ENCODE results near the gene MAML1.
A peak's percentile ranks its signal among the peaks of the same experiment; 100 is the strongest.
"Not testable (repeated sequence)": the region's sequence is repeated elsewhere in the genome, so short reads cannot be mapped to it uniquely, and the experiment has no call there.

The MAML1 gene

GRCh38 chr5:179734536-179735164, 2.0 kb downstream of the MAML1 start:
- no peak for DNase-seq

DNA sequence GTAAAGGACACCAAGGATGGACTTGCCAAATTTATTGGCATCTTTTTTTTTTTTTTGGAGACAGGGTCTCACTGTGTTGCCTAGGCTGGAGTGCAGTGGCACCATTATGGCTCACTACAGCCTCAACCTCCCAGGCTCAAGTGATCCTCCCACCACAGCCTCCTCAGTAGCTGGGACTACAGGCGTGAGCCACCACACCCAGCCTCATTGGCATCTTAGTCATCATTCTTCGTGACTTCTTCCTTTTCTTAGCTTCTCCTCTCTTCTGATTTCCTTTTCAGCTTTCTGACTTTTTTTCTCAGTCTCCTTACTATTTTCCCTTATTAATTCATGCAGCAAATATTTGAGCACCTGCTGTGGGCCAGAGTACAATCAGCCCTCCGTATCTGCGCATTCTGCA, 6.1 kb downstream of the MAML1 start:
- DNase-seq = peak; percentile 6

DNA sequence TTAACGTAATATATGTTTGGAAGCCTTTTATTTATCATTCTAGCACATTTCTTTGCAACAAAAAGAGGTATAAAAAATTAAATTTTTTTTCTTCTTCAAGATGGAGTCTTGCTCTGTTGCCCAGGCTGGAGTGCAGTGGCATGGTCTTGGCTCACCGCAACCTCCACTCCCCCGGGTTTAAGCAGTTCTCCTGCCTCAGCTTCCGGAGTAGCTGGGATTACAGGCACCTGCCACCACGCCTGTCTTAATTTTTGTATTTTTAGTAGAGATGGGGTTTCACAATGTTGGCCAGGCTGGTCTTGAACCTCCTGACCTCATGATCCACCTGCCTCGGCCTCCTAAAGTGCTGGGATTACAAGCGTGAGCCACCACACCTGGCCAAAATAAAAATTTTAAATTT, 11.5 kb downstream of the MAML1 start:
- not testable (repeated sequence) for DNase-seq

DNA sequence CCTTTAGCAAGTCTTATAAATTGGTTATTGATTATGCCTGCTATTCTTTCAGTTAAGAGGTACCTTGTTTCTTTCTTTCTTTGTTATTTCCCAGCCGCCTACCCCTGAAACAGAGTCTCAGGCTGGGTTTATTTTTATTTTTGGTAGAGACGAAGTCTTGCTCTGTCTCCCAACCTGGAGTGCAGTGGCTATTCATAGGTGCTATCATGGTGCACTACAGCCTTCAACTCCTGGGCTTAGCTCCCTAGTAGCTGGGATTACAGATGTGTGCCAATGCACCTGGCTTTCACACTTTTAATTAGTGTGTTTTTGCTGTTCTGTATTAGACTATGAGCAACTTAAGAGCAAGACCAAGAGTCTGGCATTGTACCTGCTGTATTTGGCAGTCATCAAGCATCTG, 14.2 kb downstream of the MAML1 start:
- no peak for DNase-seq

- DNase-seq = no peak
Measured at GRCh38 chr5:179747811-179748210, 15.2 kb downstream of the MAML1 start.

DNA sequence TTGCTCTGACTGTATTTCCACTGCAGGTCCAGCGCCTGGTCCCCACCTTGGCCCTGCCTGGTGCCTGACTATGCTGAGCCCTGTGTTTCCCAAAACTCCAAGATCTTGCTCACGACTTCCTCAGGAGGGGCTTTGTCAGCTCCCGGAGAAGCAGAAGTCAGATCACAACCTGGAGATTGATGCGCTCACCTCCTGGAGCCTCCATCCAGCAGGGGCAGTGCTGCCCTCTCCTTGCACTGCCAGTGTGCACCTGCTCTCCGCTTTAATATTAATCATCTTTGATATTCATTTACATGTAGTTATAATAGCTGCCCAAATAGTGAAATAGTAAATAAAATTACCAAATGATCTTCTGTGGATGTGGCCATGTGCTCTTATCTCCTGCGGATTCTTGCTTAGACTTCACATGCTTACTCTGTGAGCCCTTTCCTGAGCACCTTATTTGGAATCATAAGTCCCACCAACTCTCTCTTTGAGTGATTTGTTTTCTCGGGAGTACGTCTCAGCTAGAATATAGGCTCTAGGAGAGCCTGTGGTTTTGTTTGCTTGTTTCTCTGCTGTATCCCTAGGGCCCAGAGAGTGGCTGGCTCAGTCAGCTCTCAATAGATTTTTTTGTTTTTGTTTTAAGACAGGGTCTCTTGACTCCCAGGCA, 17.4 kb downstream of the MAML1 start:
- DNase-seq = no peak

- no peak for DNase-seq
Measured at GRCh38 chr5:179753971-179754370, 21.3 kb downstream of the MAML1 start.

DNA sequence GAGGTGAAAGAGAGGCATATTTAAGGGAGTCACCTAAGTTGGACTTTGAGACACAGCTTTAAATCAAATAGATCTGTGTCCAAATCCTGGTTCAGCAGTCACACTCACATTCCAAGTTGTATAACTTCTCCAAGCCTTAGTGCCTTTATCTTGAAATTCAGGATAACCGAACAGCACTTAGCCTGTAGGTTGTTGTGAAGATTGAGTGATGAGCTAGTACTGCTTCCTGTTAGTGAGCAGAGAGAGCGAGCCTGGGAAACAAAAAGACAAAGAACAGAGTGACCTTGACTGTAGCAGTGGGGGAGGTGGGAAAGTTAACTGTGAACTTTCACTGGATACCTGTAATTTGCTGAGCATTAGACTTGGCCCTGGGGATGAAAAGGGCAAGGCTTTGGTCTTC, 22.4 kb downstream of the MAML1 start:
- DNase-seq = no peak

GRCh38 chr5:179758955-179759354, 26.3 kb downstream of the MAML1 start:
- no peak for DNase-seq

- DNase-seq = no peak
Measured at GRCh38 chr5:179759581-179760551, 27.2 kb downstream of the MAML1 start.

DNA sequence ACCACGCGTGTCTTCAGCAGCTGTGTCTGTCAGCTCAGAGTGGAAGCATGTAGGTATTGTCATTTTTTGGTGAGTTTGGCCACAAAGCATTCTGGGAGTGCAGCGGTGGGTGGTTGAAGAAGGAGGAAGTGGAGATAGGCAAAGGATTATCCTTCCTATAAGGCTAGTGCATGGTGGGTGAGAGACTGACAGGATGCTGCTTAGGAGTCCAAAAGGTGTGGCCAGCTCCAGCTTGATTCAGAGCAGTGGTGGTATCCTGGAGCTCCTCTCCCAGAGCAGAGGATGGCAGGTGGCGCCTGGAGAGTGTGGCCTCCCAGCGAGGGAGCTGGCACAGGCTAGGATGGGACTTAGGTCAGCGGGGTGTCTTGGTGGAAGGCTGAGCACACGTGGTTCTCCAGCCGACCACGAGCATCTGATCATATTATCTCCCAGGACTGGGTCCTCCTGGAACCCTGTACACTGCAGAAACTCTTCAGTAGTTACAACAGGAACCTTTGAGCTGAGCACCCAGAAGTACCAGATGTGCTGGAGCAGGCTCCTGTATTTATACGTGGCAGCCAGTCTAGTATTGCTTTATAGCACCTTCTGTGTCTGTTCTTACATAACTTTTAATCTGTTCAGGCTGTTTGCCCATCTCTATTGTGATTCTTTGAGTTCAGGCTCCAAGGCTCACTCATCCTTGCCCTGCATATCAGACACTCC, 29.6 kb downstream of the MAML1 start:
- no peak for DNase-seq

DNA sequence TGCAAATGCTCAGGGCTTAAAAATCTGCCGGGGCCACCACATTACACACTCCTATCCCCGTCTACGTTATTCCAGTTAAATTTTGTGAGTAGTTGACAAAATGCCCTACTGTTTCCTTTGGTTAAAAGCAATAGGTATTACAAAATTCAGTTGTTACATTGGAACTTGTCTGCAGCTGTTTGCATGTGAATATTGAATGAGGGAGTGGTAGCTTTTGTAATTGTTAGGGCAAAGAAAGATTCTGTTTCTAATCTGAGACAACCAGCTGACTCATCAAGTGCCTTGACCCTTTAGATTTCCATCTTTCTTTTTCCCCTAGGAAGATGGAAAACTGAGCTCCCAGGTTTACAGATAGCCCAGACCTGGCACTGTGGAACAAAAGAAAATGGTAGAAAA, 30.2 kb downstream of the MAML1 start:
- no peak for DNase-seq

- DNase-seq = peak; percentile 45
Measured at GRCh38 chr5:179763215-179763945, 30.8 kb downstream of the MAML1 start.

- no peak for DNase-seq
Measured at GRCh38 chr5:179764056-179764455, 31.4 kb downstream of the MAML1 start.

DNA sequence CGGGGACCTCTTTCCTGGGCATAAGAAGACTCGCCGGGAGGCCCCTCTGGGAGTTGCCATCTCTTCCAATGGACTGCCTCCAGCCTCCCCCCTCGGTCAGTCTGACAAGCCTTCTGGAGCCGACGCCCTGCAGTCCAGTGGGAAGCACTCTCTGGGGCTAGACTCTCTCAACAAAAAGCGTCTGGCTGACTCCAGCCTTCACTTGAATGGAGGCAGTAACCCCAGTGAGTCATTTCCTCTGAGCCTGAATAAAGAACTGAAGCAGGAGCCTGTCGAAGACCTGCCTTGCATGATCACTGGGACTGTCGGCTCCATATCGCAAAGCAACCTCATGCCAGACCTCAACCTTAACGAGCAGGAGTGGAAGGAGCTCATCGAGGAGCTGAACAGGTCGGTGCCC, 32.8 kb downstream of the MAML1 start:
- DNase-seq = no peak

DNA sequence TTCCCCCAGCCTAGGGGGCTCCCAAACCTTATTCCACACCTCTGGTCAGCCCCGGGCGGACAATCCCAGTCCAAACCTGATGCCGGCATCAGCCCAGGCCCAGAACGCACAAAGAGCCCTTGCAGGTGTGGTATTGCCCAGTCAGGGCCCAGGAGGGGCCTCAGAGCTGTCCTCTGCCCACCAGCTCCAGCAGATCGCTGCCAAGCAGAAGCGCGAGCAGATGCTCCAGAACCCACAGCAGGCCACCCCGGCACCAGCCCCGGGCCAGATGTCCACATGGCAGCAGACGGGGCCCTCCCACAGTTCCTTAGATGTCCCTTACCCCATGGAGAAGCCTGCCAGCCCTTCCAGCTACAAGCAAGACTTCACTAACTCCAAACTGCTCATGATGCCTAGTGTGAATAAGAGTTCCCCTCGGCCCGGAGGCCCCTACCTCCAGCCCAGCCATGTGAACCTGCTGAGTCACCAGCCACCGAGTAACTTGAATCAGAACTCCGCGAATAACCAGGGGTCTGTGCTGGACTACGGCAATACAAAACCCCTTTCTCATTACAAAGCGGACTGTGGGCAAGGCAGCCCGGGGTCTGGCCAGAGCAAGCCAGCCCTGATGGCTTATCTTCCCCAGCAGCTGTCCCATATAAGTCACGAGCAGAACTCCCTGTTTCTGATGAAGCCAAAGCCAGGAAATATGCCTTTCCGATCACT, 33.6 kb downstream of the MAML1 start:
- no peak for DNase-seq

- DNase-seq = no peak
Measured at GRCh38 chr5:179766726-179767455, 34.3 kb downstream of the MAML1 start.

- DNase-seq = no peak
Measured at GRCh38 chr5:179767496-179768100, 35.0 kb downstream of the MAML1 start.

DNA sequence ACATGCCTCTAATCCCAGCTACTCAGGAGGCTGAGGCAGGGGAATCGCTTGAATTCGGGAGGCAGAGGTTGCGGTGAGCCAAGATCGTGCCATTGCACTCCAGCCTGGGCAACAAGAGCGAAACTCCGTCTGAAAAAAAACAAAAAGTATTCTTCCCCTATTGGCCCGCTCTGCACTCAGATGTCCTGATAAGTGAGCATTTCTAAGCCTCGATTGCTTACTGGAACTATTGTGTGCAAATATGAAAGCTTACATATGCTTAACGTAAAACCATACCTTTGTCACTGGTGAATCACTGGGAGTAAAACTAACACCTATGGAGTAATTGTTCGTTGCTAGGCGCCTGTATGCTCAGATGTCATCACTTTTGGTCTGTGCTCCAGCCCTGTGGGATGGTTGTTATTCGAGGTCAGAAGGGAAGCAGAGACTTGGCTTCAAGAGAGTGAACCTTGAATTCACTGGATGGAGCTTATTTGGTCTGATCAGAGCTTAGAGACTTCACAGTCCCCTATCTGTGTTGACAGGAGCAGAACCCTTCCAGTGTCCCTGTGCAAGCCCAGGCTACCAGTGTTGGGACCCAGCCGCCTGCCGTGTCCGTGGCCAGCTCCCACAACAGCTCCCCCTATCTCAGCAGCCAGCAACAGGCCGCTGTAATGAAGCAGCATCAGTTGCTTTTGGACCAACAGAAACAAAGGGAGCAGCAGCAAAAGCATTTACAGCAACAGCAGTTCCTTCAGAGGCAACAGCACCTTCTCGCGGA, 35.9 kb downstream of the MAML1 start:
- no peak for DNase-seq

- no peak for DNase-seq
Measured at GRCh38 chr5:179769271-179769670, 36.6 kb downstream of the MAML1 start.

All from CD4-positive, alpha-beta T cell treated with Interferon gamma for 1 hour (primary cell).